Stimulated activated CD8-positive, alpha-beta memory T cell treated with anti-CD3 and anti-CD28 coated beads, Interleukin-4, amount 100 ng/mL, for 24 hours (primary cell): ENCODE measurements around the gene GJA9.
"Not testable (repeated sequence)": the region's sequence is repeated elsewhere in the genome, so short reads cannot be mapped to it uniquely, and the experiment has no call there.

Experiments used
- DNase-seq: peaks from one replicate; pipeline ENCODE4 v3.0.0-alpha.2; 2020; ENCODE audit warnings: low read depth

GJA9 gene

GRCh38 chr1:38881487-38881886, at the start of gene GJA9:
Gene GJA9 (minus strand): TSS chr1:38881587. CDS start chr1:38876098, 5,489 bp downstream.
- DNase-seq = no peak

- DNase-seq = no peak
These were observed 48.1 kb upstream of the GJA9 start for GRCh38 chr1:38929476-38929875.

- no peak for DNase-seq
These were observed 47.7 kb upstream of the GJA9 start for GRCh38 chr1:38929054-38929453.

GRCh38 chr1:38926091-38926490, 44.7 kb upstream of the GJA9 start:
- DNase-seq = no peak

- no peak for DNase-seq
These were observed 44.0 kb upstream of the GJA9 start for GRCh38 chr1:38925391-38925790.

GRCh38 chr1:38923607-38924006, 42.2 kb upstream of the GJA9 start:
- DNase-seq = no peak

- DNase-seq = no peak
These were observed 37.7 kb upstream of the GJA9 start for GRCh38 chr1:38919130-38919529.

GRCh38 chr1:38918568-38918967, 37.2 kb upstream of the GJA9 start:
- no peak for DNase-seq

- no peak for DNase-seq
These were observed 36.4 kb upstream of the GJA9 start for GRCh38 chr1:38917772-38918171.

- DNase-seq = no peak
These were observed 36.0 kb upstream of the GJA9 start for GRCh38 chr1:38917337-38917736.

- DNase-seq = no peak
These were observed 34.1 kb upstream of the GJA9 start for GRCh38 chr1:38915352-38915948.

- DNase-seq = not testable (repeated sequence)
These were observed 33.5 kb upstream of the GJA9 start for GRCh38 chr1:38914908-38915307.

GRCh38 chr1:38908821-38909220, 27.4 kb upstream of the GJA9 start:
- DNase-seq = no peak

GRCh38 chr1:38905985-38906384, 24.6 kb upstream of the GJA9 start:
- DNase-seq = no peak

- DNase-seq = no peak
These were observed 18.2 kb upstream of the GJA9 start for GRCh38 chr1:38899560-38899959.

- no peak for DNase-seq
These were observed 17.4 kb upstream of the GJA9 start for GRCh38 chr1:38898653-38899230.

- DNase-seq = no peak
These were observed 14.8 kb upstream of the GJA9 start for GRCh38 chr1:38896169-38896568.

GRCh38 chr1:38892976-38893375, 11.6 kb upstream of the GJA9 start:
- no peak for DNase-seq

- DNase-seq = no peak
These were observed 10.4 kb upstream of the GJA9 start for GRCh38 chr1:38891753-38892152.

- no peak for DNase-seq
These were observed 8.2 kb upstream of the GJA9 start for GRCh38 chr1:38889589-38889988.

GRCh38 chr1:38888423-38889333, 7.3 kb upstream of the GJA9 start:
- no peak for DNase-seq

- no peak for DNase-seq
These were observed 3.7 kb upstream of the GJA9 start for GRCh38 chr1:38885092-38885491.

- DNase-seq = no peak
These were observed 5.6 kb downstream of the GJA9 start for GRCh38 chr1:38875811-38876210.
